CD4-positive, alpha-beta T cell treated with Interleukin-15 for 4 hours (primary cell): Measurements from ENCODE around the gene MTF1.
A peak's percentile ranks its signal among the peaks of the same experiment; 100 is the strongest.

ENCODE experiments used
- DNase-seq: peaks from one replicate; pipeline ENCODE4 v3.0.0-alpha.2; 2020; ENCODE audit warnings: low spot score

MTF1 gene

GRCh38 chr1:37828410-37829074 is 30.9 kb downstream of the MTF1 start:
- DNase-seq = no peak

GRCh38 chr1:37825506-37825905 is 33.9 kb downstream of the MTF1 start:
- no peak for DNase-seq

DNA sequence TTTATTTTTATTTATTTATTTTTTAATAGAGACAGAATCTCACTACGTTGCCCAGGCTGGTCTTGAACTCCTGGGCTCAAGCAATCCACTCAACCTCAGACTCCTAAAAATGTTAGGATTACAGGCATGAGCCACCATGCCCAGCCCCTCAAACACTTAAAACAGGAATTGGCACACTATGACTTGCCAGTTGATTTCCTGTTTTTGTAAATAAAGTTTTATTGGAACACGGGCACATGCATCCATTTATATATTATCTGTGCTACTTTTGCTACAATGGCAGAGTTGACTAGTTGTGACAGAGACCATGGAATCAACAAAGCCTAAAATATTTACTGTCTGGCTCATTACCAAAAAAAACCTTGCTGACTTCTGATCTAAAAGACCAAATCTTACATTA is 35.4 kb downstream of the MTF1 start:
- DNase-seq = no peak

DNA sequence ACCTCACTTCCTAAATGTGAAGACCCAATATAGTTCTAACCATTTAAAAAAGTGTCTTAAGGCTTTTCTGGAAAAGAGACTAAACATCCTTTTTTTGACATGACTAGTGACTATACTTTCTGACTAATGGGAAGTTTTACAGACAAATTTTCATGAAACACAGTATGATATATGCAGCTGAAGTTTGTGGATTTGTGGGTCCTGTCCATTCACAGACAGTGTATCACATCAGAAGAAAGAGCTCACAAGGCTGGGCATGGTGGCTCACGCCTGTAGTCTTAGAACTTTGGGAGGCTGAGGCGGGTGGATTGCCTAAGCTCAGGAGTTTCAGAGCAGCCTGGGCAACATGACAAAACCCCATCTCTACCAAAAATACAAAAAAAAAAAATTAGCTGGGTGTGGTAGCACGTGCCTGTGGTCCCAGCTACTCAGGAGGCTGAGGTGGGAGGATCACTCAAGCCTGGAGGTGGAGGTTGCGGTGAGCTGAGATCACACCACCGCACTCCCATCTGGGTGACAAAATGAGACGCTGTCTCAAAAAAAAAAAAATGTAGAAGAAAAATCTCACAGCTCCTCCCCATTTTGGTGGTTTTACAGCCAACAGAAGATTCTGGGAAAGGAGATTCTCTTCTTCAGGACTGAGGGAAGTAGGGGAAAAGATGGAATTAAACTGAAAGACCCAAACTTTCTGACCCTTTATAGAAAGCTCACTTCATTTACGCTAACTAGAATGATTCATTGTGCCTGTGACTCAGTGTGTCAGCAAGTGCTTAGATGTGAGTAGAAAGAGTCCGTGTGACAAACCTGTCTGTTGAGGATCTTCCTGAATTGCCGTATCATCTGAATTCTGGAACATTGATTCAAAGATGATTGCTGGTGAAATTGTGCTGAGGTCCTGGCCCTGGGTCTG is 36.2 kb downstream of the MTF1 start:
- no peak for DNase-seq

DNA sequence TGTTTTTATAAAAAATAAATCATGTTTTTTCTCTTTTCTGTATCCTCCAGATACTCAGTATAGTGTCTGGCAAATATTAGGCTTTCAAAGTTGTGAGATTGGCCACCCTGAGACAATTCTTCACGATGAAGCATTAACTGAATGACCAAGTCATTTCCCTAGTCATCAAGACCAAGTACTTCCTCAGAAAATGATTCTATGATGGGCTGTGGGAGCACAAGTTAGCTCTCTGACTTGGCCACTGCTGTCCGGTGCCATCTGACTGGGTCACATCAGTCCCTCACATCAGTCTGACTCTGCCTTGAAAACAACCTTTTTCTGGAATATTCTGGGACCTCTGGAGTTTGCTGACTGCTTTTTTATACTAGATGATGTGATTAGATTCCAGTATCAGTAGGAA is 37.9 kb downstream of the MTF1 start:
- DNase-seq = no peak

DNA sequence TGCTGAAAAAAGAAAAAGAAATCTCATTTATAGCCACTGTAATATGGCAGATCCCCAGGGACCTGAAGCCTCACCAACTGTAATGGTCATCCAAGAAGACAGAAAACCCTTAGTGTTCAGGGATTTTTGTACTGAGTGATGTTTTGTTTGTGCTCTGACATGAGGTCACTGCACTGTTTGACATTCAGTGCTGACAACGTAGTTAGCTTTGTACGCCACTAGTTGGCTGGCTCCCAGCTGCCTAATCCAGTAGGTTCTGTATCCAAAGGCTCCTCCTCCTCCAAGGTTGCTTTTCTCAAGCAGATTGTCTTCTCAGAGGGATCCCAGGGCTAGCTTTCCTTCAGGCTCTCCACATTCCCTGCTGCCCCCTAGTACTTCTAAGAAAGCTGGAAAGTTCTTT is 41.9 kb downstream of the MTF1 start:
- no peak for DNase-seq

DNA sequence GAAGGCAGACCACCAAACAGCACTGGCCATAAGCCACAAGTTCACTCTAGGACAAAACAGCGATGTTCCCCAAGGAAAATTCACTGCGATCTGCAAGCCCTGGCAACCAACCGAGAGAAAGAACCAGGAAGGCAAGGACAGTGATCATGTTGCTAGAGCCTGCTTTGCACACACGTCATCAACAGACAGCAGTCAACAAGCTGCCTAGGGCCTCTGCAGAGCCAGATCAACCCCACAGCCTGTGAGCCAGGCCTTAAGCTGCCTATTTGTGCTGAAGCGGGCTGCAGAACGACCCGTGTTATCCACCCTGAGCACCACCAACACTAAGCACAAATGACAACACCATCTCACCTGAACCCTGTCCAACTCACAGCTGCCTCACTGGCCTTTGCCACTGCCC is 45.1 kb downstream of the MTF1 start:
- DNase-seq = no peak

- DNase-seq = no peak
Observed at GRCh38 chr1:37813529-37814145, 45.8 kb downstream of the MTF1 start.

DNA sequence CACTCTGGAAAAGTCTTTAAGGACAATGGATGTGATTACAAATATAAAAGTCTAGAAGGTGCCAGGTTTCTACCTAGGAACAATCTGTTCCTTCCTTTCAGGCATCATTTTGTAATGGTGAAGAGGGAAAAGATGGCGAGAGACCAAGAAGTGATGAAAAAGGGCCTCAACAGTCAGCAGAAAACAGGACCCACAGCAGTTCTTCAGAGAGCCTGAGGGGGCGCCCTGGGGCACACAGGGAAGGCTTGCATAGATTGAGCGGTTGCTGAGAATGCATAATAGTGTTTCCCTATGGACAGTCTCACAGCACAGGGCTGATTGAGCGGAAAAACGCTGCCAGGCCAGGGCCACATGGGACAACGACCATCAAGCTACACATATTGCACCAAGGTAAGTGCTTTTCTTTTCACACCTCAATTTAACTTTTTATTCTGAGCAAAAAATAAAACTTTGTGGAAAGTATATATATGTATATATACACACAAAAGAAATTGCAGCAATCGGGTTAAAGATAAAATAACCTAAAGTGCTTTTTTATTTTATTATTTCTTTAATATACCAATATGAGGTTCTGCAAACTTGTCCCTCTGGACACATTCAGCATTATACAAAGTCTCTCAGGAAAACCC is 48.3 kb downstream of the MTF1 start:
- DNase-seq = peak; percentile 70

DNA sequence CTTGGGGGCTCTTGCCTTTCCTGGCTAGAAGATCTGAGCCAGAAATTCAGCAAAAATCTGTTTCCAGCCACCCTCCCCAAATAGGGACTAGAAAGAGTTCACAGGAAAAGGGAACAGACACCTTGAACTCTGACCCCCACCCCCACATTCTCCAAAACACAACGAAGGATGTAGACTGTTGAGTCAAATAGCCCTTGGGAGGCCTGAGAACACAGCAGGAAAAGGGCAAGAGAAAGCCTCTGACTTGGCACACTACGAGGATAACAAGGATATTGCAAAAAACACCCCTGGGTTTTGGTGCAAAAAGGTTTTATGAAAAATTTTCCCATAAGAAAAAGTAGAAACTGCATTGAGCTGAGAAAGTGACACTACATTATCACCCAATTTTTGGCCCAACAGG is 49.5 kb downstream of the MTF1 start:
- DNase-seq = no peak

DNA sequence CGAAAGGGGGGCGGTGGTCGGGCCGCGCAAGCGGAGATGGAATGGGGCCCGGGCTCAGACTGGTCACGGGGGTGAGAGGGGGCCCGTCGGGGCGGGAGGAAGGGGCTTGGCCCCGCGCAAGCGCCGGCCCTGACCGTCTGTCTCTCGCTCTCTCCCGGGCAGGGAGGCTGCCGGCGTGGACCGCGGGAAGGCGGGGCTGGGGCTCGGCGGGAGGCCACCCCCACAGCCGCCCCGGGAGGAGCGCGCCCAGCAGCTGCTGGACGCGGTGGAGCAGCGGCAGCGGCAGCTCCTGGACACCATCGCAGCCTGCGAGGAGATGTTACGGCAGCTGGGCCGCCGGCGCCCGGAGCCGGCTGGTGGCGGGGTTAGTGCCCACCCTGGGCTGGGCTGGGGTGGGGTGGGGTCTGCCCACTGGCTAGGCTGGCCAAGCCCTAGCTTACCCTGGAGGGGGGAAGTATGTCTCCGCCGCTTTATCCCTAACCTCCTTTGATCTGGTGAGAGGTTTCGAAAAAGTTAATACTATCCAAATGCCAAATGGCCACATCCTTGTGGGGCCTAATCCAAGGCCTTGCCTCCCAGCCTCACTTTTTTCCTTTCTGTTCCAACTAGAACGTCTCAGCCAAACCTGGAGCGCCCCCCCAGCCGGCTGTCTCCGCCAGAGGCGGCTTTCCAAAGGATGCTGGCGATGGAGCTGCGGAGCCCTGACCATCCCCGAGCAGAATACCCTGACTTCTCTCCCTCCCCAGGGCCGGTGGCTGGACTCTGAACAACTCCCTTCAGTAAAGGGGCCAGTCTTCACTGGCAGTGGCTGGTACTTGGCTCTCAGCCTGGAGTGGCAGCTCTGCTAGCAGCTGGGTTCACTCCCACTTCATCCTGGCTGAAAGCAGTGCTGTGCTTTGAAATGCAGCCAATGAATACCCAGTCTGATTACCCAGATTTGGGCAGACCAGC is 50.7 kb downstream of the MTF1 start:
- no peak for DNase-seq

DNA sequence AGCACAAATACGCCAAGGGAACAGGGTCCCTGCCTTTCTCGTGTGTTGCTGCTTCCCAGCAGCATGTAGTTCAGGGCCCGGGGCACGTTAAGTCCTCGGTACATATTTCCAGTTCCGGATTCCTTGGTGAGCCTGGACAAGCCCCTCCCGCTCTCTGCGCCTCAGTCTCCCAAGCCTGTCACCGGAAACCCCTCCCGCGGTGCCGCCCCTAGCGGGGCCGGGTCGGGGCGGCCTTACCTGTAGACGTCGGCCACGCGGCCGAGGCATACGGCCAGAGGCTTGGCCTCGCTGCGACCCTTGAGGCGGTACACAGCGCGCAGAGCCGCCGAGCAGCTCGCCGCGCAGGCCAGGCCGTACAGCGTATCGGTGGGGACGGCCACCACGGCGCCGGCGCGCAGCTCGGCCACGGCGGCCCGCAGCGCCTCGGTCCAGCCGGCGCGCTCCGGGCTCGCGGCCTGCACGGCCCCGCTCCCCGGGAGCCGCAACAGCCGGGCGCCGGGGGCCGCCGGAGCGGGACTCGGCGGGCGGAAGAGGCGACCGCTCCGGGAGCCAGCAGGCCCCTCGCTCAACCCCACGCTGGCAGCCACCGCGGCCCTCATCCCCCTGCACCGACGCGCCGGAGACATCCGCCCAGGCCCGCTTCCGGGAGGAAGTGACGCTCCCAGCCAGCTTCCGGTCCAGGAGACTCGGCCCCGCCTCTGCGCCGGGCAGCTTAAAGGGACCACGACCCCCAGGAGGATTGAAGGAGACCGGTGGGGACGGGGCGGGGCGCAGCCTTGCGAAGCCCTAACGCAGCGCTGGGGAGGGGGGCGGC is 51.6 kb downstream of the MTF1 start, which contains the start of the genes C1orf122 and YRDC:
C1orf122 (plus strand) TSS at position 236 of the 814 bp plus-strand sequence. CDS start 615 bp downstream, outside the sequence.
YRDC (minus strand) TSS at position 654 of the 814 bp plus-strand sequence; CDS start at position 626, 28 bp downstream.
- DNase-seq = peak; percentile 90

DNA sequence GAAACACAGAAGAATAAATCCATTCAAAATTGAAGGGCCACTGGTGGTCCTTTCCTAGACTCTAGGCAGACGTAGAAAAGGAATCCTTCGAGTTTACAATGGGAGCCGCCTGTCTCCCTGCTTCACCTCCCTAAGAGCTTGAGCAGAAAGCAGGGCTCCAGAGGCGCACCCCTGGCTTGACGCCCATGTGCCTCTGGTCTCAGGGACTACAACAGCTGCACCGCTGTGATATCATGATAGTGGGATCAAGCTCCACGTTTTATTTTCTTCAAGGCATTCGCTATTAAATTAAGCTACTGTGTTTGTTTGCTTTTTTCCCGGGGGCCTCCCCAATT is 52.2 kb downstream of the MTF1 start:
- DNase-seq = no peak

GRCh38 chr1:37802439-37802838 is 57.0 kb downstream of the MTF1 start:
- no peak for DNase-seq

- DNase-seq = no peak
Observed at GRCh38 chr1:37797750-37798345, 61.5 kb downstream of the MTF1 start.

DNA sequence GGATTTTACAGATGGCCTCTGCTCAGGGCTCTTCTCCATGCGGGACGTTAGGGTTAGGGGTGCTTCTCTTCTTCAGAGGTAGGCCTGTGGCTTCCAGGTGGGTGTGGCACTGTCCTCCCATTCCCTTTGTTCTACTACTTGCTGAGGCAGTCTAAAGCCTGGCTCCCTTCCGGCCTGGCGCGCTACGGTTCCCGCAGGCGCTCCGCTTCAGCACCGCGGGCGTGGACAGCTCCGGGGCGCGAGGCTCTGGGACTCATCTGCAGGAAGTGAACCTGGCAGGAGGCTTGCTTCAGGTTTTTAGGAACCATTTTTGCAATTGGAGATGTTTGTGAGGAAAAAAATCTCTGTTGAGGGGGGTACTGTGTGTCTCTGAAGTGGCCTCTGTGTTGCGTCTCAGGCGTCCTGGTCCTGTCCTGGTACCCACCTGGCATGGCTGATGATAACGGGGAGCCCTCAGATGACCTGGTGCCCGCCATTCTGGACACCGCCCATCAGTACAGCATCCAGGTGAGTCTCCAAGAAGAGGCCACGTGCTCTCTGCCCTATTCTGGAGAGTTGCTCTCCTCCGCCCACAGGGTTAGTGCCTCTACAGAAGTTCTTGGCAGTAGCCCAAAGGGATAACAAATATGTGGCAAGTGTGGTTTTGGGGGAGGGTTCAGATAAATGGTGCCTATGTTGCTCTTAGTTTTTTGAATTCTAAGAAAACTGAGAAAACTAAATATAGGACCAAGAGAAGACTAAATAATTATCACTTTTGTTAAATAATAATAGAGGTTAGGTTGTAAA is 63.9 kb downstream of the MTF1 start:
- peak; percentile 12 for DNase-seq

GRCh38 chr1:37794372-37795339 is 64.7 kb downstream of the MTF1 start:
- no peak for DNase-seq
